ENCODE results near the gene RABEP2.
"Not testable (repeated sequence)": the region's sequence is repeated elsewhere in the genome, so short reads cannot be mapped to it uniquely, and the experiment has no call there.

Gene RABEP2, protein sequence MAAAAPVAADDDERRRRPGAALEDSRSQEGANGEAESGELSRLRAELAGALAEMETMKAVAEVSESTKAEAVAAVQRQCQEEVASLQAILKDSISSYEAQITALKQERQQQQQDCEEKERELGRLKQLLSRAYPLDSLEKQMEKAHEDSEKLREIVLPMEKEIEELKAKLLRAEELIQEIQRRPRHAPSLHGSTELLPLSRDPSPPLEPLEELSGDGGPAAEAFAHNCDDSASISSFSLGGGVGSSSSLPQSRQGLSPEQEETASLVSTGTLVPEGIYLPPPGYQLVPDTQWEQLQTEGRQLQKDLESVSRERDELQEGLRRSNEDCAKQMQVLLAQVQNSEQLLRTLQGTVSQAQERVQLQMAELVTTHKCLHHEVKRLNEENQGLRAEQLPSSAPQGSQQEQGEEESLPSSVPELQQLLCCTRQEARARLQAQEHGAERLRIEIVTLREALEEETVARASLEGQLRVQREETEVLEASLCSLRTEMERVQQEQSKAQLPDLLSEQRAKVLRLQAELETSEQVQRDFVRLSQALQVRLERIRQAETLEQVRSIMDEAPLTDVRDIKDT

DNA sequence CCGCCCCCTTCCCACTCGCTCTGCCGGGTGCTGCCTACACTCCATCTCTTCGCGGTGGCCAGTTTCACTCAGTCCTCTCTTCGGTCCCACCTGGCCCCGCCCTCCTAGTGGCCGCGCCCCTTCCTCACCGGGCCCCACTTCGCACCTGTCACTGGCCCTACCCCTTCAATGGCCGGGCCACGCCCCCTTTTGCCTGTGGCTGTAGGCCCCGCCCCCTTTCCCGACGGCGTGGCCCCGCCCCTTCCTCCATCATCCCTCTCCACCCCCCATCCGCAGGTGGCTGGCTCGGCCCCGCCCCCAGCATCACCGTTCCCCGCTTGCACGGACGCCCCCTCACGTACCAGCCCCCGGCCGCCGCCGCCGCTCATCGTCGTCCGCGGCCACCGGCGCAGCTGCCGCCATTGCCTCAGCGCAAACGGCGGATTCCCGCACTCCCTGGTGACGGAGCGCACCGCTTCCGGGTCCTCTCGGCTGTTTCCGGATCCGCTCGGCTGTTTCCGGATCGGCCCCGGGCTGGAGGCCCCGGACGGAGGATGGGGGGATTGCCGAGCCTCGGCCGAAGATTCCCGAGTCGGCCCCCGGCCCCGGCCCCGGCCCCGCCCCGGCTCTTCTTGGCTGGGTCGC, at the start of gene RABEP2:
RABEP2 (minus strand) TSS at position 477 of the 624 bp plus-strand sequence; CDS start at position 402, 75 bp downstream.
- peak; percentile 87 for DNase-seq (ENCODE audit: low spot score)

DNA sequence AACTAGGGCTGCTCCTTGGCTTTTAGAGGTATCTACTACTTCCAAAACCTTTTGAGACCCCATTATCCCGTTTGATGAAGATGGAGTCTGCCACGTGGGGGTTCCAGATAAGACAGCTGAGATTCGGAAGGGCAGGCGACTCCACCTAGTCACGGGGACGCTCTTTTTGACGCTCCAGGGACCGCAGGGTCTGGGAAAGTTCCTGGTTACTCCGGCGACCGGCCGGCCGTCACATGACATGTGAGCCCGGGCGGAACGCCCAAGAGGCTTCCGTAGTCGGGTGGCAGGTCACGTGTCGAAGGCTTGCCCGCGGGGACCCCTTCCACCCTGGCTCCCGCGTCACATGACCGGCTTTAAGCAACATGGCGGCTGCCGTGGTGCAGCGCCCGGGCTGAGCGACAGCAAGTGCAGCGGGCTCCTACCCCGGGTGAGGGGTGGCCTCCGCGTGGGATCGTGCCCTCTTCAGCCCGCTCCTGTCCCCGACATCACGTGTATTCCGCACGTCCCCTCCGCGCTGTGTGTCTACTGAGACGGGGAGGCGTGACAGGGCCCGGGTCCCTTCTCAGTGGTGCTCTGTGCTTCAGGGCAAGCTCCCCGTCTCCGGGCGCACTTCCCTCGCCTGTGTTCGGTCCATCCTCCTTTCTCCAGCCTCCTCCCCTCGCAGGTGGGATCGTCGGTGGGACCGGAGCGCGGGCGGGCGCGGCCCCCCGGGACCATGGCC, 49.6 kb upstream of the RABEP2 start, which contains the start of gene SPNS1:
SPNS1 (plus strand) TSS at position 342 of the 721 bp plus-strand sequence; CDS start at position 716, 374 bp downstream.
- peak; percentile 92 for DNase-seq (ENCODE audit: low spot score)

GRCh38 chr16:28974007-28974436, 49.0 kb upstream of the RABEP2 start:
- peak; percentile 64 for DNase-seq (ENCODE audit: low spot score)

GRCh38 chr16:28969696-28970095, 44.7 kb upstream of the RABEP2 start:
- not testable (repeated sequence) for DNase-seq (ENCODE audit: low spot score)

GRCh38 chr16:28967156-28967555, 42.1 kb upstream of the RABEP2 start:
- DNase-seq (ENCODE audit: low spot score), result no peak

DNA sequence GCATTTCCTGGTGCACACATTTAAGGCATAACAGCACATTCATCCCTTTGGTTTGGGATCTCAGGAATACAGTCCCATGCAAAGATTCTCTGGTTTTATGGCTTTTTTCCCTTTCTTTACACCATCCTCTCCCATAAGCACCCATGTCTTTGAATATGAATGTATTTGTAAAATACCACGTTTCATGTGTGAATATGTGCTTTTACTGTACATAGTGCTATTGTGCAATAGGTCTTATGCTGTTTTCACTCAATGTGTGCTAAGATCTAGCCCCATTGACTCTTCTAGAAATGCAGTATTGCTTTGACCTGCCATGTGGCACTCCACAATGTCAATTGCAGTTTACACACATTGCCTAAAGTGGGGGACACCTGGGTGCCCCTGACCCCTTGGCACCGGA, 39.5 kb upstream of the RABEP2 start:
- no peak for DNase-seq (ENCODE audit: low spot score)

GRCh38 chr16:28964072-28964471, 39.0 kb upstream of the RABEP2 start:
- DNase-seq (ENCODE audit: low spot score), result no peak

DNA sequence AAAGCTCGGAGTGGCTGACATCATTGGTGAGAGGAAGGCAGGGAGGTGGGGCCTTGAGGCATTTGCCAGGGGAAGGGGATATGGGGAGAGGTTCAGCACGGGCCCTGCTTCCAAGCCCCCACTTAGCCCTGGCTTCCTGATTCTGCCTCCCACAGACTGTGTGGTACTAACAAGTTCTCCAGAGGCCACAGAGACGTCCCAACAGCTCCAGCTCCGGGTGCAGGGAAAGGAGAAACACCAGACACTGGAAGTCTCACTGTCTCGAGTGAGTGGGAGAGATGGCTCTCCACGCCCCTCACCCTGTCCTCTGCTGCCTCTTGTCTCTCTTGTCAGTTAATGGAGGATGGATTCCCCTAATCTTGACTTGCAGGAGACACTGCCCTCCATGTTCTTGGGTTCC, 33.8 kb upstream of the RABEP2 start:
- no peak for DNase-seq (ENCODE audit: low spot score)

GRCh38 chr16:28958216-28958615, 33.2 kb upstream of the RABEP2 start:
- no peak for DNase-seq (ENCODE audit: low spot score)

DNA sequence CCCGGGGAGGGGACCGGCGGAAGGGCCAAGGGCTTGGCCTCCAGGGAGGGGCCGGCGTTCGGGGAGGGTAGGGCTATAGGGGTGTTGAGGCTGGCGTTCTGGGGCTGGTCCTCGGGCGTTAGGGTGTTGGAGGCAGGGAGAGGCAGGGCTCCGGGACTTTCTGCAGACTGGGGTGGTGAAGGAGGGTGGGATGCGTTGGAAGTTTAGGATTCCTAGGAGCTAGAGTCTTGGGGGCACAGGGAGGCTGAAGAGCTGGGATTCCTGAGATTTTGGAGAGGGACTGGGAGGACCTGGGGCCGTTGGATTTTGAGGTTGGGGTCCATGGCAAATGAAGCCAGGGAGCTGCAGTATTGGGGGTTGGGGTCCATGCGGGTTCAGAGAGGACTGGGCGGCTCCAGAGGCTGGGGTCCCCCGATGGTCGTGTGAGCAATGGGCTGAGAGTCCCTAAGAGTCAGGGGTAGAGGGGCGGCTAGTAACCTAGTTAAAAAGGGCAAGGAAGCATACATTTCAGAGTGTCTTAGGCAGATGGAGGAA, 26.4 kb upstream of the RABEP2 start:
- DNase-seq (ENCODE audit: low spot score), result no peak

DNA sequence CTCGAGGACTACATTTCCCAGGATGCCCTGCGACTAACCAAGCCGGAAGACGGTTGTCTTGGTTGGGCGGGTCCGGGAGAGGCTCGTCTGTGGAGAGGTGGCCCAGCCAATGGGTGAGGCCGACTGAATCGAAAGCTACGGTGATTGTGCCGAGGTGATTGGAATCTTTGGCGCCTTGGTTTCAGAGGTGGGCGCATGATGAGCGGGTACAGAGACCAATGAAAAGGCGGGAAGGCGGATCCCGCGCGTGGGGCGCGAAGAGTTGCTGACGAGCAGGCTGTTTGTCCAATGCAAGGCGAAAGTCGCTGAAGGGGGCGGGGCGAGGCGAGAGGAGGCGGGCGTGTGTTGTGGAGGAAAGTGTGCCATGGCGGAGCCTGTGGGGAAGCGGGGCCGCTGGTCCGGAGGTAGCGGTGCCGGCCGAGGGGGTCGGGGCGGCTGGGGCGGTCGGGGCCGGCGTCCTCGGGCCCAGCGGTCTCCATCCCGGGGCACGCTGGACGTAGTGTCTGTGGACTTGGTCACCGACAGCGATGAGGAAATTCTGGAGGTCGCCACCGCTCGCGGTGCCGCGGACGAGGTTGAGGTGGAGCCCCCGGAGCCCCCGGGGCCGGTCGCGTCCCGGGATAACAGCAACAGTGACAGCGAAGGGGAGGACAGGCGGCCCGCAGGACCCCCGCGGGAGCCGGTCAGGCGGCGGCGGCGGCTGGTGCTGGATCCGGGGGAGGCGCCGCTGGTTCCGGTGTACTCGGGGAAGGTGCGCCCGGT, 25.8 kb upstream of the RABEP2 start, which contains the start of gene NFATC2IP:
NFATC2IP (plus strand) TSS at position 290 of the 762 bp plus-strand sequence; CDS start at position 365, 75 bp downstream.
- peak; percentile 100 for DNase-seq (ENCODE audit: low spot score)

DNA sequence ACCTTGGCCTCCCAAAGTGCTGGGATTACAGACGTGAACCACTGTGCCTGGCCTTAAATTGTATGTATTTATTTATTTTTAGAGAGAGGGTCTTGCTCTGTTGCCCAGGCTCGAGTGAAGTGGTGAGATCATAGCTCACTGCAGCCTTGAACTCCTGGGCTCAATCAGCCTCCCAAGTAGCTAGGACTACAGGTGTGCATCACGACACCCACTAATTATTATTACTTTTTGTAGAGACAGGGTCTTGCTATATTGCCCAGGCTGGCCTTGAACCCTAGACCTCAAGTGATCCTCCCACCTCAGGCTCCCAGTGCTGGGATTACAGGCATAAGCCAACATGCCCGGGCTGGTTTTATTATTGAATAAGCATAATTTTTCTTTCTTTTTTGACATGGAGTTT, 21.6 kb upstream of the RABEP2 start:
- no peak for DNase-seq (ENCODE audit: low spot score)

- no peak for DNase-seq (ENCODE audit: low spot score)
These were observed 18.2 kb upstream of the RABEP2 start for GRCh38 chr16:28943281-28943680.

GRCh38 chr16:28939825-28940224, 14.8 kb upstream of the RABEP2 start:
- not testable (repeated sequence) for DNase-seq (ENCODE audit: low spot score)

GRCh38 chr16:28938721-28939120, 13.7 kb upstream of the RABEP2 start:
- DNase-seq (ENCODE audit: low spot score), result no peak

DNA sequence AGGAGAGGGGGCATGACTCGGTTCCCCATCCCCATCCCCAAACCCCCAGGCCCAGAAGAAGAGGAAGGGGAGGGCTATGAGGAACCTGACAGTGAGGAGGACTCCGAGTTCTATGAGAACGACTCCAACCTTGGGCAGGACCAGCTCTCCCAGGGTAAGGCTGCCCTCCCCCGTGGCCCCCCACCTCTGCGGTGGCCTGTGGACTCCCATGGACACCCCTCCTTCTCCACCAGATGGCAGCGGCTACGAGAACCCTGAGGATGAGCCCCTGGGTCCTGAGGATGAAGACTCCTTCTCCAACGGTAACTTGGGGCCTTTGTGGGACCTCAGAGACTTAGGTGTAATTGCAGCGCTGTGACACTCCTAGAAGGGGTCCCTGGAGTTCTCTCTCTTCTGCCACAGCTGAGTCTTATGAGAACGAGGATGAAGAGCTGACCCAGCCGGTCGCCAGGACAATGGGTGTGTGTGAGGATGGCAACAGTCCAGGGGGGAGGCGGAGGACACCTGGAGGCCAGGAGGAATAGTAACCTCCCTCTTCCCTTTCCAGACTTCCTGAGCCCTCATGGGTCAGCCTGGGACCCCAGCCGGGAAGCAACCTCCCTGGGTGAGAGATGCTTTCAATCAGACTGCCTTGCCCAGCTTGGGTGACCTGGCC, 12.3 kb upstream of the RABEP2 start:
- DNase-seq (ENCODE audit: low spot score), result no peak

- no peak for DNase-seq (ENCODE audit: low spot score)
These were observed 11.7 kb upstream of the RABEP2 start for GRCh38 chr16:28936784-28937155.

- peak; percentile 53 for DNase-seq (ENCODE audit: low spot score)
These were observed 11.1 kb upstream of the RABEP2 start for GRCh38 chr16:28935924-28936783.

DNA sequence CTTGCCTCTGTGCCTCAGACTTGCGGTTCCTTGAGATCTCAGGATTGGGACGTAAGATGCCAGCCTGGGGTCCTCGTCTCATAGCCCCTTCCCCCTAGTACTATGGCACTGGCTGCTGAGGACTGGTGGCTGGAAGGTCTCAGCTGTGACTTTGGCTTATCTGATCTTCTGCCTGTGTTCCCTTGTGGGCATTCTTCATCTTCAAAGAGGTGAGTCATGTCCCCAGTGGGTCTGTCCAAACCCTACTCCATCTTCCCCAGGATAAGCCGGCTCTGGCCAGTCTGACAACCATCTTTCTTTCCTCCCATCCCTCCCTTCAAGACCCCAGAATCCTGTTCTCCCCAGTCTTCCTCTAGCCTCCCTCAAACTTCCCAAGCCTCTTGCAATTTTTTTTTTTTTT, 10.3 kb upstream of the RABEP2 start:
- DNase-seq (ENCODE audit: low spot score), result no peak

DNA sequence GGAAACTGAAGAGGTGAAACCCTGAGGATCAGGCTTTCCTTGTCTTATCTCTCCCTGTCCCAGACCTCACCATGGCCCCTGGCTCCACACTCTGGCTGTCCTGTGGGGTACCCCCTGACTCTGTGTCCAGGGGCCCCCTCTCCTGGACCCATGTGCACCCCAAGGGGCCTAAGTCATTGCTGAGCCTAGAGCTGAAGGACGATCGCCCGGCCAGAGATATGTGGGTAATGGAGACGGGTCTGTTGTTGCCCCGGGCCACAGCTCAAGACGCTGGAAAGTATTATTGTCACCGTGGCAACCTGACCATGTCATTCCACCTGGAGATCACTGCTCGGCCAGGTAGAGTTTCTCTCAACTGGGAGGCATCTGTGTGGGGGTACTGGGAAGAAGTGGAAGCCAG, 8.1 kb upstream of the RABEP2 start:
- no peak for DNase-seq (ENCODE audit: low spot score)
